HG02759 (cell line): ENCODE data around the gene HMOX2.

ENCODE experiments used
- ATAC-seq: cut with Tn5 transposase; IDR thresholded peaks from one replicate; pipeline ENCODE4 v1.9.1; 2021; ENCODE audit warnings: mild to moderate bottlenecking, moderate library complexity; ENCODE audit not compliant: unreplicated experiment

The HMOX2 gene

GRCh38 chr16:4463522-4464163 is 12.6 kb upstream of the HMOX2 start:
- ATAC-seq = no peak

GRCh38 chr16:4465977-4466779 is 10.0 kb upstream of the HMOX2 start:
- ATAC-seq = no peak

GRCh38 chr16:4467916-4468315 is 8.3 kb upstream of the HMOX2 start:
- no peak for ATAC-seq

GRCh38 chr16:4468972-4469371 is 7.2 kb upstream of the HMOX2 start:
- ATAC-seq = no peak

- ATAC-seq = no peak
These were observed 4.3 kb upstream of the HMOX2 start for GRCh38 chr16:4471869-4472268.

DNA sequence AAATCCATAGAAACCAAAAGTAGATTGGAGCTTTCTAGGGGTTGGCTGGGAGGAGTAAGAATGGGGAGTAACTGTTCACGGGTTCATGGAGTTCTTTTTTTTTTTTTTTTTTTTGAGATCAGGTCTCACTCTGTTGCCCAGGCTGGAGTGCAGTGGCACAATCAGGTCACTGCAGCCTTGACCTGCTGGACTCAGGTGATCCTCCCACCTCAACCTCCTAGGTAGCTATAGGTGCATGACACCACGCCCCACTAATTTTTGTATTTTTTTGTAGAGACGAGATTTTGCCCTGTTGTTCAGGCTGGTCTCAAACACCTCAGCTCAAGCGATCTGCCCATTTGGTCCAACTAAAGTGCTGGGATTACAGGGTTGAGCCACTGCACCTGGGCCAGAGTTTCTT is 3.3 kb upstream of the HMOX2 start:
- ATAC-seq = no peak

- ATAC-seq = peak; percentile 56
These were observed 1.8 kb upstream of the HMOX2 start, which contains the start of gene NMRAL1 for GRCh38 chr16:4474192-4474961. Gene NMRAL1 (minus strand): TSS chr16:4474625. CDS start chr16:4474132, 493 bp downstream.

DNA sequence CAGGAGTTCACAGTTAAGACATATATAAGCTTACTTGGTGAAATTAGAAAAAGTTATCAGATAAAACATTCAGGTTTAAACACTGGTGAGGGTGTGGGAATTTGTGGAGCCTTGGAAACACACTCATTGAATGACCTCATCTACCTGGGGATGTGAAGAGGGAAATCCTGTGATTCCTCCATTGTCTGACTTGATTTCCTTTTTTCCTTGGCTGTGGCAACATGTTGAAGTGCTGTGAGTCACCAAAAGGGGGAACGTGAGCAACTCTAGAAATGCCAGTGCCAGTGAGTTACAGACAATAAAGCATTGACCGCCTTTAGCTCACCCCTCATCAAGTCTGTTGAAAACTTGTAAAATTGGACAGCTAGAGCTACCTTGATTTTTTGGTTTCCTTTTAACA is 1.8 kb downstream of the HMOX2 start:
- no peak for ATAC-seq

DNA sequence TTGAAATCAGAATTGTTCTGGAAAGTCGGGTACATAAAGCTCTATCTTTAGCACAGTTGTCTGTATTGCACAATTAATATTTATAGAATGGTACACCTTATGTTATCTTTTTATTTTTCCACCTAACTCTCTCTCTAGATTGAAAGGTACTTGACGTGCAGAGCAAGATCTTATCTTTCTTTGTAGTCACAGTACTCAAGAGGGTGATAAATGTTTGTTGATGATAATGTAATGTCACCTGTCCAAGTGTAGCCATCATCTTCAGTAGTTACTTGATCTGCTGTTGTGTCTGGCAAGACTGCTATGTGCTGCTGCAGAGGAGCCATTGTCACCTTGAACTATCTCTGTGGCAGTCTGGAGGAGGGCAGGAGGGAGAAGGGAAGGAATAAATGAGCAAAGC is 5.3 kb downstream of the HMOX2 start:
- ATAC-seq = no peak

DNA sequence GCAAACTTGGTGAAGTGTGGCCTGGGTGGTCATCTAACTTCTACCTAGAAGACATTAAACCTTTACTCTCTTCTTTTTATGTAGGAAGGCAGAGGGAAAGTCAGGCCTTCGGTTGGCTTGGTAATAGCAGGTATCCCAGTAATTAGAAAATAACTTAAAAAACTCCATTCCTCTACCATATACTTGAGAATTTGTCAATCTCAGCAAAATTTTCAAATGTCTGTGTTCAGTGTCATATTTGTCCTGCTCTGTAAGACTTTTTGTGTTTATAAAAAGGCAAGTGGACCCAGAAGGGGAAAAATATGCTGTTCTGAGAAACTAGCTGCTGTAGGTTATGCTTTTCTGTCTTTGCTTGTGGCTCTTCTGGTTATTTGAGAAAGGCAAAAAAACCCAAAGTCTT is 5.8 kb downstream of the HMOX2 start:
- no peak for ATAC-seq

- ATAC-seq = no peak
These were observed 10.1 kb downstream of the HMOX2 start for GRCh38 chr16:4486126-4486893.

GRCh38 chr16:4487955-4488498 is 11.8 kb downstream of the HMOX2 start:
- no peak for ATAC-seq

DNA sequence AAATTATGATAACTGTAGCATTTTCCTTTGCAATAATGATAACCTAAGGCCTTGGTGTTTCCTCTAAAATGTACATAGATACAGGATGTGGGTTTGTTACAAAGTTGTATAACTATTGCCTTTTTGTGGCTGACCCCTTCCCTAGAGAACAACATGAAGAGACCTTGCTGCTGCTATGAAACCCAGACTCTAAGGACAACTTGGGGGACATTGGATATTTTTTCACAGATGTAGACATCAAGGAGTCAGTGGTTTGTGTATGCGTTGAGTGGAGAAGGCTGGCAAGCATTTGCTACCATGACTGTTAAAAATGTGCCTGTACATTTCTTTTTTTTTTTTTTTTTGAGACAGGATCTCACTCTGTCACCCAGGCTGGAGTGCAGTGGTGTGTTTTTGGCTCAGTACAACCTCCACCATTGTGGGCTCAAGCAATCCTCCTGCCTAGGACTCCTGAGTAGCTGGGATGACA is 12.3 kb downstream of the HMOX2 start:
- ATAC-seq = no peak

DNA sequence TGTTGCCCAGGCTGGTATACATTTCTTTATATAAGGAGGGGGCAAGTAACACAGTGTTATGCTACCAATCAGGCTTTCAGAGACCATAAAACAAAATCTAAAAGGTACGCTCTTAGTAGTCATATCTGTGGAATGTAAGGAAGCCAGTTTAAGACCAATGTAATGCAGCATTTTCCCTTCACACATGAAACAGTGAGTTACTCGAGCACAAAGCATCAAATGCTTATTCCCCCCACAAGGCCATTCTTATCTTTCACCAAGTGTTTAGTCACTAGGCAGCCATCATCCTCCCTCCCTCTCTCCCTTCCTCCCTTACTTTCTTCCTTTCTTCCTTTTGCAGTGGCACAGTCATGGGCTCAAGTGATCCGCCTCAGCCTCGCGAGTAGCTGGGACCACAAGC is 12.8 kb downstream of the HMOX2 start:
- ATAC-seq = no peak

GRCh38 chr16:4491898-4492297 is 15.7 kb downstream of the HMOX2 start:
- no peak for ATAC-seq

DNA sequence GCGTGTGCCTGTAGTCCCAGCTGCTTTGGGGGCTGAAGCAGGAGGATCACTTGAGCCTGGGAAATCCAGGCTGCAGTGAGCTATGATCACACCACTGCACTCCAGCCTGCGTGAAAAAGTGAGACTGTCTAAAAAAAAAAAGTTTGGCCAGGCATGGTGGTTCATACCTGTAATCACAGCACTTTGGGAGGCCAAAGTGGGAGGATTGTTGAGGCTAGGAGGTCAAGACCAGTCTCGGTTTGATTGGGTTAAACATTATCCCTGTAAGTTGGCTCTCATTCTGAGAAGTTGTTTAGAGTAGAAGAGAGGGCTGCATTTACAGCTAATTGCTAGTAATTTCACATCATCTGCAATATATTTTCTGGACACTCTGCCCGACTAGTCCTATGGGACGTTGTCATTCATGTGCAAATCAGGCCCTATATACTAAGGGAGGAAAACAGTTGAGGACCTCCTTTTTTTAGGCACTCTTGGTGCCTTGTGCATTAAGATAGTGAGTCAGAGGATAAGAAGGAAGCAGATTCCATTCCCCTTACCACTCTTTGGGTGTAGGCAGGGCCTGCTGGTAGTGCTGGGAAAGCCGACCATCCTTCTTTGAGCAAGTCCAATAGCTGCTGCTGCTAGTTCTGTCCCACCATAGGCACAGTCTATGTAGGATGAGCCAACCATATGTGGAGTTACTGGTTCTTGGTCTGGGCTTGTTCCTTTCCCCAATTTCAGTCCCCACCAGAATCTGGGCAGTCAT is 18.7 kb downstream of the HMOX2 start:
- no peak for ATAC-seq

- no peak for ATAC-seq
These were observed 19.6 kb downstream of the HMOX2 start for GRCh38 chr16:4495766-4496165.

DNA sequence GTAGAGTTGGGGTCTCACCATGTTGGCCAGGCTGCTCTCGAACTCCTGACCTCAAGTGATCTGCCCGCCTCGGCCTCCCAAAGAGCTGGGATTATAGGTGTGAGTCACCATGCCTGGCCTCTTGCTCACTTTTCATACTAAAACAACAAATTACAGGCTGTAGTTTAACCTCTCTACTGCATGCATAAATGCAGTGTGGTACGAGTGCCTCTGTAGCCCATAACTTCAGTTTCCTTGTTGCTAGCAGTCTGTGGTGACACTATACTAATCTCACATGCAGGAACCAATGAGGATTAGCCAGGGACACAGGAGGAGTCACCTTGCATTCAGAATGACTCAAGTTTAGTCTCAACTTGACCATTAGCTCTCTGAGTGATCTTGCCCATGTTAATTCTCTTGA is 20.1 kb downstream of the HMOX2 start:
- no peak for ATAC-seq

DNA sequence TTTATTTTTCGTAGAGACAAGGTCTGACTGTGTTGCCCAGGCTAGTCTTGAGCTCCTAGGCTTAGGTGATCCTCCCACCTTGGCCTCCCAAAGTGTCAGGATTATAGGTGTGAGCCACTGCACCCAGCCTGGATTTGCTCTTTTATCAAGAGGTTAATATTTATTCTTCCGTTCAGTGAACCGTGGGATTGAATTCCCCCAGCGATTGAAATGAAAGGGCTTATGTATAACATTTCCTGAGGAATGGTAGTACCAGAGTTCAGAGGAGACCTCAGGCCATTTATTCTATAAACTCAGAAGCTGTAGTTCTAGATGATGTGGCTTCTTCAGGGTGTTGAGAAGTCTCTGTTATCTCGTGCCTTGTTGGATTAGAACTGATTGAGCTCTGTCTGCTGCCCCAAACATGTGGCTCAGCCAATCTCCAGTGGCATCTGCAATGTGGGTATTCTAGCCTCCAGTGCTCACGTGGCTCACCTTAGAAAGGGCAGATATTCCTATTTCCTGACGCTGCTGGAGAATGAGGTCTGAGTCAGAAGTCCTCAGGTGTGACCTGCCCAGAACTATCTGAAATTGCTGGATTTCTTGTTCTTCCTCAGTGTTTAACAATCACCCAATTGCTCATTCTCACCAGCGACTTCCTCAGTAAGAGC is 22.5 kb downstream of the HMOX2 start:
- ATAC-seq = no peak
